ENCODE results near the gene OAS2.
A peak's percentile ranks its signal among the peaks of the same experiment; 100 is the strongest.
"Not testable (repeated sequence)": the region's sequence is repeated elsewhere in the genome, so short reads cannot be mapped to it uniquely, and the experiment has no call there.

Gene OAS2

DNA sequence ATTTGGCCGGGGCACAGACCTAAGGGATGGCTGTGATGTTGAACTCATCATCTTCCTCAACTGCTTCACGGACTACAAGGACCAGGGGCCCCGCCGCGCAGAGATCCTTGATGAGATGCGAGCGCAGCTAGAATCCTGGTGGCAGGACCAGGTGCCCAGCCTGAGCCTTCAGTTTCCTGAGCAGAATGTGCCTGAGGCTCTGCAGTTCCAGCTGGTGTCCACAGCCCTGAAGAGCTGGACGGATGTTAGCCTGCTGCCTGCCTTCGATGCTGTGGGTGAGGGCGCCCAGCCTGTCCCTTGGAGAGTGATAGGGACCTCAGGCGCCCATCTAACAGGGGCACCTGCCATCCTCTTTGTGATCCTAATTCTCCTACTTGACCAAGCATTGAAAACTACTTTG, 27.6 kb upstream of the OAS2 start:
- no peak for DNase-seq

GRCh38 chr12:112957125-112957524, 21.2 kb upstream of the OAS2 start:
- DNase-seq = not testable (repeated sequence)

DNA sequence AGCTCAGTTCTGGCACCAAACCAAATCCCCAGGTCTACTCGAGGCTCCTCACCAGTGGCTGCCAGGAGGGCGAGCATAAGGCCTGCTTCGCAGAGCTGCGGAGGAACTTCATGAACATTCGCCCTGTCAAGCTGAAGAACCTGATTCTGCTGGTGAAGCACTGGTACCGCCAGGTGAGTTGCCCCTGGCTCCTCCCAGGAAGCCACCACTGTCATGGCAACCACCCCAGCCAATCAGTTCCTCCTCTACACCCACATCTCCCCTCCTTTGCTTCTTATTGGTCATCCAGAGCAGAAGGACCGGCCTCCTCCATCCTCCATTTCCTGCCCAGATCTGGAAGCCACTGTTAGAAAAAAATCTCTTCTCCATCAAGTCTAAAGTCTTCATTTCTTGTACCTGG, 17.2 kb upstream of the OAS2 start:
- DNase-seq = no peak

DNA sequence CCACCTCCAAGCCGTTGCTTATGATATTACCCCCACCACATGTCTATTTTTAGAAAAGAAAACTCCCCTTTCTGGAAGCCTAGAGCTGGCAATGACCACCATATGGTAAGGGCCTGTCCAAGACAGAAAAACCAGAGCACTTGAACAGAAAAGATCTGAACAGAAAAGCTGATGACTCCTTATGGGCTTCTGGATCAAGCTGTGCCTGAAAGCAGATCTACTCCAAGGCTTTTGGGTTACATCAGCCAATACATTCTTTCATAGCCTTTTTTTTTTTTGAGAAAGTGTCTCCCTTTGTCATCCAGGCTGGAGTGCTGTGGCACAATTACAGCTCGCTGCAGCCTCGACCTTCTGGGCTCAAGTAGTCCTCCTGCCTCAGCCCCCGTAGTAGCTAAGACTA, 16.8 kb upstream of the OAS2 start:
- DNase-seq = no peak

GRCh38 chr12:112962561-112962960, 15.8 kb upstream of the OAS2 start:
- no peak for DNase-seq

DNA sequence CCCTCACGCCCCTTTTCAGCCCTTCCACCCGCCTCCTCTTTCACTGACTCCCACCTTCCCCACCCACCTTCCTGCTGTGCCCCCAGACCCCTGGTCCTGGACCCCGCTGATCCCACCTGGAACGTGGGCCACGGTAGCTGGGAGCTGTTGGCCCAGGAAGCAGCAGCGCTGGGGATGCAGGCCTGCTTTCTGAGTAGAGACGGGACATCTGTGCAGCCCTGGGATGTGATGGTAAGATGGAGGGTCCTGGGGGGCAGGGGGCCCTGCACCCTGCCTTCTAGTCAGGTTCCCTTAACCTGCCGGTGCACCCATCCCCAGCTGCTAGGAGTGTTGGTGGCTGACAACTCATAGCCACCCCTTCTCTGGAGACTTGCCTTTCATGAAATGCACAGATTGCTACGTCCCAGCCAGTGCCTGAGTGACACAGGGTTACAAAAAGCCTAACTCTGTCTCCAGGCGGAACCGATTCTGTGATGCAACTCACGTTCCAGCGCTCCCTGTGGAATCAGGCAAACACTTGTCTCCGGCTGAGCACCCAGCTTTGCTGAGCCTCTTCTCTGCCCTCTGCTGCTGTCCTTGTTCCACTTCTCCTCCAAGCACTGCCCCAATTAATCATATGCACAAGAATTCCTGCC, 15.0 kb upstream of the OAS2 start:
- no peak for DNase-seq

DNA sequence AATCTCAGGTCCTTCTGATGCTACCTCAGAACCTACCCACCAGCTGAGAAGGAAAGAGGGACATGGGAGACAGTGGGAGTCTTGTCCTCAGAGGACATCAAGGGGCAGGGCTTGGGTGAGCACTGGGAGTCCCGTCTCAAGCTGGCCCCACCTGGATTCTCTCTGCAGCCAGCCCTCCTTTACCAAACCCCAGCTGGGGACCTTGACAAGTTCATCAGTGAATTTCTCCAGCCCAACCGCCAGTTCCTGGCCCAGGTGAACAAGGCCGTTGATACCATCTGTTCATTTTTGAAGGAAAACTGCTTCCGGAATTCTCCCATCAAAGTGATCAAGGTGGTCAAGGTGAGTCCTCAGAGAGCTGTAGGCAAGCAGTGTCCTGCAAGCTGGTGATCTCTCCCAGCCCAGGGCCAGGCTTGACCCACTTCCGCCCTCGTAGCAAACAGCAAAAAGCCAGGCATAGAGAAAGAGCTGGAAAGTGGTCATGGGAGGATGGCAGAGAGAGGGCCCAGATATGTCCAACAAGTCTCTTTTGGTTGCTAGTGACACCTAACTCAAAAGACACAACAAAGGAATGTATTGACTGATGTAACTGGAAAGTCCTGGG, 14.2 kb upstream of the OAS2 start:
- DNase-seq = no peak

GRCh38 chr12:112964915-112965314, 13.4 kb upstream of the OAS2 start:
- DNase-seq = no peak

DNA sequence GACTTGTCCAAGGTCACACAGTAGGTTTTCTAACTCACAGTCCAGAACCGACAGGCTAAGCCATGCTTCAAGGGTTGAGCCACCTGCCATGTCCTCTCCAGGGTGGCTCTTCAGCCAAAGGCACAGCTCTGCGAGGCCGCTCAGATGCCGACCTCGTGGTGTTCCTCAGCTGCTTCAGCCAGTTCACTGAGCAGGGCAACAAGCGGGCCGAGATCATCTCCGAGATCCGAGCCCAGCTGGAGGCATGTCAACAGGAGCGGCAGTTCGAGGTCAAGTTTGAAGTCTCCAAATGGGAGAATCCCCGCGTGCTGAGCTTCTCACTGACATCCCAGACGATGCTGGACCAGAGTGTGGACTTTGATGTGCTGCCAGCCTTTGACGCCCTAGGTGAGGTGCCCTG, 12.7 kb upstream of the OAS2 start:
- no peak for DNase-seq

- DNase-seq = no peak
These were observed 11.0 kb upstream of the OAS2 start for GRCh38 chr12:112967306-112967705.

- no peak for DNase-seq
These were observed 10.5 kb upstream of the OAS2 start for GRCh38 chr12:112967858-112968257.

DNA sequence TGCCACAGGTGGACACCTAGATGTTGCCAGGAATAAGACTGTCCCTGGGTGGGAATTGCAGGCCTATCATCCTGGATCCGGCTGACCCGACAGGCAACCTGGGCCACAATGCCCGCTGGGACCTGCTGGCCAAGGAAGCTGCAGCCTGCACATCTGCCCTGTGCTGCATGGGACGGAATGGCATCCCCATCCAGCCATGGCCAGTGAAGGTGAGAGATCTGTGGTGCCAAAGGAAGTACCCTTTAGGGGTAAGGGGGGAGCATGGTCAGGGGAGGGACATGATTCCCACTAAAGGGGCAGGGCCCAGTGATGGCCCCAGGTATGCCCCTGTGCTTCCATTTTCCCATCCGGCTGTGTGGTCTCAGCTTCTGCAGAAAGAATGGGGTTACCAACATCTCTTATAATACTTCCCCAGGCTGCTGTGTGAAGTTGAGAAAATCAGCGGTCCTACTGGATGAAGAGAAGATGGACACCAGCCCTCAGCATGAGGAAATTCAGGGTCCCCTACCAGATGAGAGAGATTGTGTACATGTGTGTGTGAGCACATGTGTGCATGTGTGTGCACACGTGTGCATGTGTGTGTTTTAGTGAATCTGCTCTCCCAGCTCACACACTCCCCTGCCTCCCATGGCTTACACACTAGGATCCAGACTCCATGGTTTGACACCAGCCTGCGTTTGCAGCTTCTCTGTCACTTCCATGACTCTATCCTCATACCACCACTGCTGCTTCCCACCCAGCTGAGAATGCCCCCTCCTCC, 8.6 kb upstream of the OAS2 start:
- DNase-seq = no peak

GRCh38 chr12:112970391-112970790, 7.9 kb upstream of the OAS2 start:
- DNase-seq = no peak

GRCh38 chr12:112971248-112971647, 7.1 kb upstream of the OAS2 start:
- peak; percentile 67 for DNase-seq

- DNase-seq = no peak
These were observed 5.1 kb upstream of the OAS2 start for GRCh38 chr12:112973011-112973735.

DNA sequence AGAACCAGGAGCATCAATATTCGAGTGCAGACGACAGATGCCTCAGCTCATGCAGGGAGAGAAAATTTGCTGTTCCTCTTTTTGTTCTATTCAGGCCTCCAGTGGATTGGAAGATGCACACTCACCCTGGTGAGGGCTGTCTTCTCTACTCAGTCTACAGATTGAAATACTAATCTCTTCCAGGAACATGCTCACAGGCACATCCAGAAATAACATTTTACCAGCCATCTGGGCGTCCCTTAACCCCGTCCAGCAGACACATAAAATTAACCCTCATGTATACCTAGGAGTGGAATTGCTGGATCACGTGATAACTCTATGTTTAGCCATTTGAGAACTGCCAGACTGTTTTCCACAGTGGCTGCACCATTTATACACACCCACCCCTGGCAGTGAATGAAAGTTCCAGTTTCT, 4.5 kb upstream of the OAS2 start:
- peak; percentile 46 for DNase-seq

GRCh38 chr12:112974904-112975303, 3.4 kb upstream of the OAS2 start:
- DNase-seq = no peak

GRCh38 chr12:112977139-112977538, 1.2 kb upstream of the OAS2 start:
- DNase-seq = no peak

- DNase-seq = no peak
These were observed 678 bp upstream of the OAS2 start for GRCh38 chr12:112977641-112978040.

DNA sequence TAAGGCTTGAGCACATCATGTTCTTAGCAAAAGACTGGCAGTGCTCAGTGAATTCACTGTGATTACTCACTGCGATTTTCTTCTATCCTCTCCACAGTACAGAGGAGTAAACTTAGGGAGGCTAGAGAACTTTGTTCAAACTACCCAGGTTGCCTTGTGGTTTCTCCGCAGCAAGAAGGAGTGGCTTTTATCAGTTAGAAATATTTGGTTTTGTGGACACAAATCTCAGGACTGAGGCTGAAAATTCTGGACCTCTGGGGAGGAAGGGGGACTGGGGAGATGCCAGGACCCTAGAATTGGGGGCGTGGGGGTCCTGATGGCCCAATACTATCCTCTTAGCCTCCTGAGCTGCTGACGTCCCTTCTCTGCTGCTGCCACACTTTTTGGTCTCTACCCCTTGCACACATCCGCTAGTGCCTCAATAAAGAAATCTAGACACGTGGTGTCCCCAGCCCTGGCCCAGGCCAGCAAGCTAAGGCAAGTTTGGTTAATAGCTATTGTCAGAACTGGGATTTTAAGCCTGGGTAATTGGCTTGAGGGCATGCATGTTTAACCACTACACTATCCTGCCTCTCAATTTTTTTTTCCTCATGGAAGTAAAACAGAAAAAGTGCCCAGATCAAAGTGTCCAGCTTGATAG, 842 bp downstream of the OAS2 start:
- DNase-seq = no peak

- peak; percentile 33 for DNase-seq
These were observed 2.3 kb downstream of the OAS2 start for GRCh38 chr12:112980491-112981158.

- no peak for DNase-seq
These were observed 7.4 kb downstream of the OAS2 start for GRCh38 chr12:112985642-112986290.

Measured in hematopoietic multipotent progenitor cell treated with erythropoietin and hydrocortisone succinate and interleukin-3 and kit ligand, for 4 days (in vitro differentiated cells).